Right forelimb (tissue), 1 donor: ENCODE results near the gene RNASE13.
"Not testable (repeated sequence)": the region's sequence is repeated elsewhere in the genome, so short reads cannot be mapped to it uniquely, and the experiment has no call there.

Source experiments
- DNase-seq: peaks from one replicate; pipeline ENCODE4 v3.0.0-alpha.2; 2018

RNASE13 gene

GRCh38 chr14:21019366-21019765, 15.2 kb downstream of the RNASE13 start:
- no peak for DNase-seq

- no peak for DNase-seq
Observed at GRCh38 chr14:21018781-21019180, 15.8 kb downstream of the RNASE13 start.

- no peak for DNase-seq
Observed at GRCh38 chr14:21018286-21018685, 16.3 kb downstream of the RNASE13 start.

DNA sequence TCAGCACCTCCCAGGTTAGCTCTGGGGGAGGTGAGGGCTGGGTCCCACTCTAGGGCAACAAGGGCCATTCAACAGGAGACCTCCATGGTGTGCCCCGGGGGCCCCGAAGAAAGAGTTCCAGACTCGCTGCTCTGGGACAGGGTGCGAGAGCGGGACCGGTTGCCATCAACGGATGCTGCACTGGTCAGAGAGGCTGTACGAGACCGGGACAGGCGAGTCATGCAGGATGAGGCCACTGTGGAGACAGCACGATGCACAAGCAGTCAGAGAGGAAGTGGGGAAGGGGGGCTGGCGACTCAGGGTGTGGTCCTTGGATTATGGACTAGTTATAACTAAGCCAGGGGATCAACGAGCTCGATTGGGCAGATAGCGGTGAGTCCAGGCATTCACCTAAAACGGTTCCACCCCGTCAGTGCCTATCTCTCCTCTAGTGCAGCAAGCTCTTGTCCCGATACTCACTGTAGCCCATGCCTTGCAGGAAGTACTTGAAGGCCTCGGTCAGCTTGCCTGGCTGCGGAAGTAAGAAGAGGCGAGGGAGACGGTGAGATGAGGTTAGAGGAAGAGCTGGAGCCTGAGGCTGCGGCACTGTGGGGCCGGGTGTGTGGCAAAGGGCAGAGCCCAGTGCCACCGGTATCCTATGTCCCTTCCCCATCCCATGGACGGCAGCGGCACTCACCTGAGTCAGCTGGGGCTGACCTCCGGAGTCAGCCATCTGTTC, 16.9 kb downstream of the RNASE13 start:
- no peak for DNase-seq

GRCh38 chr14:21016413-21017190, 18.0 kb downstream of the RNASE13 start:
- DNase-seq, result no peak

GRCh38 chr14:21015312-21015711, 19.3 kb downstream of the RNASE13 start:
- DNase-seq, result no peak

- peak; percentile 91 for DNase-seq
Observed at GRCh38 chr14:21014761-21015190, 19.8 kb downstream of the RNASE13 start.

GRCh38 chr14:21011136-21011535, 23.5 kb downstream of the RNASE13 start:
- DNase-seq, result no peak

- DNase-seq, result not testable (repeated sequence)
Observed at GRCh38 chr14:21009721-21010120, 24.9 kb downstream of the RNASE13 start.

DNA sequence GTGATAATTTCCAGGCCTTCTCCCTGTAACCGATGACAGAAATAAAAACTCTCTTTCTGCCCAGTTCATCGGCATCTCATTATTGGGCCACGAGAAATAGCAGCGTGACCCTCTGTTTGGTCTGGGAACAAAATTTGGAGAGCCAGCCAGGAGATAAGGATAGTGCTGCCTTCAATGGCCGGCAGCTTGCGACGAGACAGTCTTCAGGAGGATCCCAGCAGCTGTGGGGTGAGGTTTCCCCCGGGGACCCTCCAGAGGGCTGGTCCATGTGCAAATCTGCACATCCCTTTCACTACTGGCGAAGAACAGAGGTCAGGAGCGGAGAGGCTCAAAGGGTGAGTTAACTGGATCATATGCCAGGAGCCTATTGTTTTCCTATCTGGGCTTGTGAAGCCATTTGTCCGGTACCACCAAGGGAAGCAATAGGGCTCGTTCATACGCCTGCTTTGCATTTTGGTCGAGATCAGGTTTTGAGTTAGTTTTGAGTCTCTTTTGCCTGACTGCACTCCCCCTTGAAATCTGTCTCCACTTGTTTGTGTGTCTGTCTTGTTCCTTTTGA, 30.7 kb downstream of the RNASE13 start:
- DNase-seq, result no peak

GRCh38 chr14:21001218-21001617, 33.4 kb downstream of the RNASE13 start:
- DNase-seq, result no peak

GRCh38 chr14:20999591-20999990, 35.0 kb downstream of the RNASE13 start:
- DNase-seq, result no peak

DNA sequence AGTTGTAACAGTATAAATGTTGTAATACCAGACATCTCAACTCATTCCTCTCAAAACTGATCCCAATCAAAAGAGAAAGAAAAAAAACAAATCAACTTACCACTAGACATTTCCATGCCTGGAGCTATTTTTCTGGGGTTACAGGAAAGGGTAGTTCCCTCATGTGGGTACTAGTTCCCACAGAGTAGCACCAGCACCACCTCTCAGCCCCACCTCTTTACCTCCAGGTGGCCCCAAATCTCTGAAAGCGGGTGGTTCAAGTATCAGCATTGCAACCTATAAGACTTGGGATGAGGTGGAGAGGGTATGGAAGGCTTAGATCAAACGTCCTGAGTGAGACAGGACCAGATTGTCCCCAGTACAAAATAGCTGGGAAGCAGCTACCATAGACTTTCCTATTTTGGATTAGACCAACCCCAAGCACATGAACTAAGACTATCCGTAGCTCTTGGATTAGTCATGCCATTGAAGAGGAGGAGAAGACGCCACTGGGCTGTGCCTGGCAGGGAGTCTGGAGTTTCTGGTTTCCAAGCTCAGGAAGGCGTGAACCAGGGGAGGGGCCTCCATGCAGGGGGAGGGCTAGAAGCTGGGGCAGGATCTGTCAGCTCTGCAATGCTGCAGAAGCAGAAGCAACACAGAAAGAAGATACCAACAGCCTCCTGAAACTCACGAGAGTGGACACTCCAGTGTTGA, 35.8 kb downstream of the RNASE13 start, which contains the start of gene SLC39A2:
Gene SLC39A2, plus strand, starts transcription at position 620 of the 693 bp plus-strand sequence. CDS start 154 bp downstream, outside the sequence.
- no peak for DNase-seq

DNA sequence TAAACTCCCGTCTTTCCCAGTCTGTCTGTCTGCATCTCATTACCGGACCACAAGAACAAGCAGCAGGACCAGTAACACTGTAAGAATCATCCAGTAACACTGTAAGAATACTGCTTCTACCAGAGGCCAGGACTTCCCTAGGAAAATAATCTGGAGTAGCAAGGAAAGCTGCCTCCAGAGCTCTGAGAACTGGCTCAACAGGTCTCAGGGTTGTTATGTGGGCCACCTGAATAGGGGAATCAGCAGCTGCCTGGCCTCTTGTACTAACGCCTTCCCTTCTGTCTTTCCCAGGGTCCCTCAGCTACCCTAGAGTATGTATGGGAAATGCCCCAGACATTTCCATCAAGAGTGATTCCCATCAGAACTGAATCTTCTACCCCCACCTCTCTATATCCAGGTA, 36.5 kb downstream of the RNASE13 start:
- DNase-seq, result no peak

DNA sequence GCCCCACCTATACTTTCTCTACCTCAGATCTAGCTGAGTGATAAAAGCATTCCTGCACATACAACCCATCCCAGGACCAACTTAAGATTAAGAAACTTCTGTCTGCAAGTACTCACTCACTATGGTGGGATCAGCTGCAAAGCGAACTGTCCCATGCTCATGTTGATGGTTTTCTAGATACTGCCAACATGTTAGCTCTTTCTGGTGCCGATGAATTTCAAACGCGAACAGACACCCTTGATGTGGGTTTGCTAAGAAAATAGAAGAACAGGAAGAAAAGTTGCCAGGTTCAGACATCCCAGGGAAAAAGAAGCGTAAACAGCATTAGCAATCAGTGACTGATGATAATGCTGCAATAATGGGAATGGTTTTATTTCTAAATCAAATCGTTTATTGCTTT, 37.0 kb downstream of the RNASE13 start:
- DNase-seq, result no peak

DNA sequence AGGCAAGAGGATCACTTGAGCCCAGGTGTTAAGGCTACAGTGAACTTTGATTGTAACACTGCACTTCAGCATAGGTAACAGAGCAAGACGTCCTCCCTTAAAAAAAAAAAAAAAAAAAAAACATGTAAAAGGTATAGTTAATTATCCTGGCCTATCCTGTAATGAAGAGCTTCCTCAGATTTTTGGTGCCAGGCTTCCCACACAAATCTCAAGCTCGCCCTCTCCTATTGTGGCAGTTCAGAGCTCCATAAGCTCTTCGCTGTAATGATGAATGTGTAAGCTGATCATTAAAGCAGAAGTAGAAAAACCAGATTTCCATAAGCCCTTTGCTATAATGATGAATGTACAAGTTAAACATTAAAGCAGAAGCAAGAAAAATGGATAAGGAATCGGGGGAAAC, 37.5 kb downstream of the RNASE13 start:
- no peak for DNase-seq

DNA sequence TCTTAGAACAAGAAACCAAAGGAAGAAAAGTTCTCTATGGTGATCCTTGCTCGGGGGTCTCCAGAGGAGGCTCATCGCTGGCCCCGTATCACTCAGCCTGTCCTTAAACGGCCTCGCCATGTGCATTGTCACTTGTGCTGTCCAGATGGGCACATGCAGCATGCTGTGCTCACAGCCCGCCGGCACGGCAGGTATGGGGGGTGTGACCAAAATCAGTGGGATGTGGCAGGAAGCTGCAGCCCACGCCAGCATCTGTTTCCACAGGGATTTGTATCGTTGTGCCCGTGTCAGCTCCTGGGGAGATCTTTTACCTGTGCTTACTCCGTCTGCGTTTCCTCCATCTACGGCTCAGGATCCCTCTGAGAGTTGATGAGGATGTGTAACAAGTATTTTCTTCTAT, 38.1 kb downstream of the RNASE13 start:
- no peak for DNase-seq

DNA sequence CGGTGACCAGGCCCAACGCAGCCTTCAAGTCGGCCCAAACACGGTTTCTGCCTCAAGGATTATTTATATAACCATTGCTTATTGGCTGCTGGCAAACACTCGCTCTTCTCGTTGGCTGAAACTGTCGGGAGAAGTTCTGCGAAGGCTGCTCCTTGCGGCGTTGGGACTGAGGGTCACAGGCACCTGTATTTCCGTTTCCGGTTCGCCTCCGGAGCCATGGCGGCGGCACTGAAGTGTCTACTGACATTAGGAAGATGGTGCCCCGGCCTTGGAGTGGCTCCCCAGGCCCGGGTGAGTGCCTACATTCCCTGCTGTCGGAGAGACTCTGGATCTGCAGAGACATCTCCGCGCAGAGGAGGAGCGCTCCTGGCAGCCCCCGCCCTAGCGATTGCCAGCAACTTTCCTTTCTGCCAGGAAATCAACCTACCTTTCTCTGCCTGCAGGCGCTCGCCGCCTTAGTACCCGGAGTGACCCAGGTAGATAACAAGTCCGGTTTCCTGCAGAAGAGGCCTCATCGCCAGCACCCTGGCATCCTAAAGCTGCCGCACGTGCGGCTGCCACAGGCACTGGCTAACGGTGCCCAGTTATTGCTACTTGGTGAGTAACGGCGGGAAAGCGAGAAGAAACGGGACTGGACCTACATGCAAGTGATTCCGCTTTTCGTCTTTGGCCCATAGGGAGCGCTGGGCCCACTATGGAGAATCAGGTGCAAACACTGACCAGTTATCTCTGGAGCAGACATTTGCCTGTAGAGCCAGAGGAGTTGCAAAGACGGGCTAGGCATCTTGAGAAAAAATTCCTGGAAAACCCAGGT, 44.6 kb downstream of the RNASE13 start, which contains the start of gene METTL17:
Gene METTL17, plus strand, starts transcription at position 194 of the 814 bp plus-strand sequence. Its CDS starts 23 bp downstream, at position 217.
- DNase-seq, result peak; percentile 92

- no peak for DNase-seq
Observed at GRCh38 chr14:20989471-20989786, 45.2 kb downstream of the RNASE13 start.

GRCh38 chr14:20988717-20989470, 45.7 kb downstream of the RNASE13 start:
- no peak for DNase-seq

DNA sequence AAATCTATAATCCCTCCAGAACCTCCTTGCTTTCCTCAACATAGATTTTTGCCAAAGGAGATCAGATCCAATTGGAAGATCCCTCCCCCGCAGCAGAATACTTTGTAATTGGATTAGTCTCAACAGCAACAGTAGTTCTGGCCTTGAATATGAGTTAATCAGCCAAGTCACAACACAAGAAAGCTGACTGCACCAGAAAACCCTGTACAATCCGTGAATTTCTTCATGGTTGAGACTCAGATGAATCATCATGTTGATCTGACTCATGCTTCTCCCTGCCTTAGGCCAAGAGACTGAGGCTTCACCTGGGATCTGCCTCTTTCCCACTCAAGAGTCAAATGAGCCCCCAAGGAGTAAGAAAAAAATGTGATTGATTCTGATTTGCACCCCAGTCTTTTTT, 47.8 kb downstream of the RNASE13 start:
- DNase-seq, result no peak

GRCh38 chr14:20985650-20986049, 49.0 kb downstream of the RNASE13 start:
- not testable (repeated sequence) for DNase-seq
